HG02798 (cell line): Measurements from ENCODE around the gene NOL3.

Experiments
- ATAC-seq: cut with Tn5 transposase; IDR thresholded peaks from one replicate; pipeline ENCODE4 v1.9.1; 2021; ENCODE audit warnings: mild to moderate bottlenecking; ENCODE audit not compliant: unreplicated experiment, poor library complexity

NOL3 gene

GRCh38 chr16:67154578-67155294, 15.6 kb upstream of the NOL3 start:
- no peak for ATAC-seq

GRCh38 chr16:67155295-67156142, 14.8 kb upstream of the NOL3 start:
- no peak for ATAC-seq

- no peak for ATAC-seq
These were observed 14.0 kb upstream of the NOL3 start for GRCh38 chr16:67156143-67156844.

- no peak for ATAC-seq
These were observed 13.1 kb upstream of the NOL3 start for GRCh38 chr16:67157106-67157748.

- no peak for ATAC-seq
These were observed 12.3 kb upstream of the NOL3 start for GRCh38 chr16:67157892-67158635.

- peak; percentile 37 for ATAC-seq
These were observed 11.4 kb upstream of the NOL3 start for GRCh38 chr16:67158637-67159600.

GRCh38 chr16:67161595-67162058, 8.7 kb upstream of the NOL3 start:
- no peak for ATAC-seq

GRCh38 chr16:67162506-67163163, 7.7 kb upstream of the NOL3 start:
- ATAC-seq: no peak

GRCh38 chr16:67163164-67163998, 7.0 kb upstream of the NOL3 start:
- ATAC-seq: no peak

GRCh38 chr16:67163999-67164558, 6.3 kb upstream of the NOL3 start:
- ATAC-seq: no peak

GRCh38 chr16:67164599-67165061, 5.7 kb upstream of the NOL3 start, which contains the start of gene HSF4:
Gene HSF4 (plus strand): TSS chr16:67164745. CDS start chr16:67164812, 67 bp downstream.
- no peak for ATAC-seq

GRCh38 chr16:67165121-67166078, 4.9 kb upstream of the NOL3 start:
- no peak for ATAC-seq

- ATAC-seq: no peak
These were observed 4.2 kb upstream of the NOL3 start for GRCh38 chr16:67166110-67166547.

- ATAC-seq: no peak
These were observed 3.7 kb upstream of the NOL3 start for GRCh38 chr16:67166598-67167168.

- no peak for ATAC-seq
These were observed 2.8 kb upstream of the NOL3 start for GRCh38 chr16:67167588-67167987.
